ENCODE results near the gene DAPK2.

- TF ChIP-seq, protein P1, sequence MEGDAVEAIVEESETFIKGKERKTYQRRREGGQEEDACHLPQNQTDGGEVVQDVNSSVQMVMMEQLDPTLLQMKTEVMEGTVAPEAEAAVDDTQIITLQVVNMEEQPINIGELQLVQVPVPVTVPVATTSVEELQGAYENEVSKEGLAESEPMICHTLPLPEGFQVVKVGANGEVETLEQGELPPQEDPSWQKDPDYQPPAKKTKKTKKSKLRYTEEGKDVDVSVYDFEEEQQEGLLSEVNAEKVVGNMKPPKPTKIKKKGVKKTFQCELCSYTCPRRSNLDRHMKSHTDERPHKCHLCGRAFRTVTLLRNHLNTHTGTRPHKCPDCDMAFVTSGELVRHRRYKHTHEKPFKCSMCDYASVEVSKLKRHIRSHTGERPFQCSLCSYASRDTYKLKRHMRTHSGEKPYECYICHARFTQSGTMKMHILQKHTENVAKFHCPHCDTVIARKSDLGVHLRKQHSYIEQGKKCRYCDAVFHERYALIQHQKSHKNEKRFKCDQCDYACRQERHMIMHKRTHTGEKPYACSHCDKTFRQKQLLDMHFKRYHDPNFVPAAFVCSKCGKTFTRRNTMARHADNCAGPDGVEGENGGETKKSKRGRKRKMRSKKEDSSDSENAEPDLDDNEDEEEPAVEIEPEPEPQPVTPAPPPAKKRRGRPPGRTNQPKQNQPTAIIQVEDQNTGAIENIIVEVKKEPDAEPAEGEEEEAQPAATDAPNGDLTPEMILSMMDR (IDR thresholded peaks at IDR 0.05), result no peak
- TF ChIP-seq POLR2A (IDR thresholded peaks at IDR 0.05), result no peak
Measured at GRCh38 chr15:63933522-63933921, 112.8 kb downstream of the DAPK2 start.

Measured in transverse colon (tissue), 3 donors.